HG02678 (cell line): ENCODE results near the gene PTGR3.

ENCODE experiments used
- ATAC-seq: cut with Tn5 transposase; IDR thresholded peaks from one replicate; pipeline ENCODE4 v1.9.1; 2021; ENCODE audit warnings: mild to moderate bottlenecking, moderate library complexity; ENCODE audit not compliant: unreplicated experiment

Gene PTGR3

GRCh38 chr18:75172299-75173124 lies 36.4 kb downstream of the PTGR3 start:
- ATAC-seq = peak; percentile 24

GRCh38 chr18:75170916-75171315 lies 38.0 kb downstream of the PTGR3 start:
- no peak for ATAC-seq

- ATAC-seq = no peak
Observed at GRCh38 chr18:75170022-75170789, 38.7 kb downstream of the PTGR3 start.

GRCh38 chr18:75169411-75169810 lies 39.5 kb downstream of the PTGR3 start:
- no peak for ATAC-seq

GRCh38 chr18:75168619-75169018 lies 40.3 kb downstream of the PTGR3 start:
- ATAC-seq = no peak

GRCh38 chr18:75167759-75168618 lies 41.0 kb downstream of the PTGR3 start:
- ATAC-seq = no peak

GRCh38 chr18:75167137-75167536 lies 41.8 kb downstream of the PTGR3 start:
- no peak for ATAC-seq

GRCh38 chr18:75165926-75166325 lies 43.0 kb downstream of the PTGR3 start:
- no peak for ATAC-seq

GRCh38 chr18:75164479-75164878 lies 44.5 kb downstream of the PTGR3 start:
- no peak for ATAC-seq

- ATAC-seq = no peak
Observed at GRCh38 chr18:75163736-75164135, 45.2 kb downstream of the PTGR3 start.

GRCh38 chr18:75162978-75163377 lies 46.0 kb downstream of the PTGR3 start:
- no peak for ATAC-seq

- ATAC-seq = no peak
Observed at GRCh38 chr18:75162467-75162866, 46.5 kb downstream of the PTGR3 start.

GRCh38 chr18:75161256-75162028 lies 47.5 kb downstream of the PTGR3 start:
- ATAC-seq = peak; percentile 64

- no peak for ATAC-seq
Observed at GRCh38 chr18:75160364-75160763, 48.6 kb downstream of the PTGR3 start.

GRCh38 chr18:75159646-75160356 lies 49.1 kb downstream of the PTGR3 start:
- no peak for ATAC-seq

- no peak for ATAC-seq
Observed at GRCh38 chr18:75159238-75159518, 49.8 kb downstream of the PTGR3 start.
